ENCODE results near the gene ST6GALNAC4. TPM values are rescaled to one million over a fixed set of nuclear protein-coding genes. Genes with fewer than 3 reads are reported as not detected.
A peak's percentile ranks its signal among the peaks of the same experiment; 100 is the strongest.

ST6GALNAC4 gene
- total and polyA plus RNA-seq, 9 of the 15 experiments (the other 6 are each of a cell fraction or from before 2014, with no cell fraction given) = 2.6 to 43.1 (median 15.4) TPM

DNA sequence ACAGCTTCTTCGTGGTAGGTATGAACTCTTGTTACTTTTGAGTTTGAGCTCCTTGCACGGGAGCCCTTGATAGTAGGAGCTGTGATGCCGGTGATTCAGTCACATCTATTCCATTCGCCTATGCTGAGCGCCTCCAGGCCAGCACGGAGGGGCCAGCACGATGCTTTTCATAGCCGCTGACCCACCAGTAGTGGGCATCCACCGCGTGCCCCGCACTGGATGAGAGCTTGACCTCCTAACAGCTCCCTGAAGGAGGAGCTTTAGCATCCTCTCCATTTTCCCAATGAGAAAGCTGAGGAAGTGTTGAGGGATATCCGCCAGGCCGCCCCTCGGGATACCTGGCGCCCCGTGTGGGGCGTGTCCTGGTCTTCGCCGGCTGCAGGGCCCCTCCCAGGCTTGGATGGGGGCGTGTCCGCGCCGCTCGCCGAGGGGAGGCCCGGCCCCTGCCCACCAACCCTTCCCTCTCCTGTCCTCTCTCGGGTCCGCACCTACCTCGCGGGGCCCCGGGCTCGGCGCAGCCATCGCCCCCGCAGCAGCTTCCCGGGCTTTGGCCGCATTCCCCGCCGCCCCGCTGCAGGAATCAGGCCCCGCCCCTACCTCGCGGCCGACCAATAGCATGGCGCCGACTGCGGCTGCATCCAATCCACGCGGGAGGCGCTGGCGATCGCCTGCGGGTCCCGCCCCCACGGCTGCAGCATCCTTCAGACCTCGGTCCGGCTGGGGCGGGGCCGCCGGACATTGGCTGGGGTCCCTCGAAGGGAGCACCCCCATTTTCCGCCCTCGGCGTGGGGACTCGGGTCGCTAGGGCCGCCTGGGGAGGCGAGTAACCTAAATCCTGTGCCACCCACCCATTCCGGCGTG lies 13.6 kb upstream of the ST6GALNAC4 start, which contains the start of gene PIP5KL1 (continued):
- TF ChIP-seq, protein P1, sequence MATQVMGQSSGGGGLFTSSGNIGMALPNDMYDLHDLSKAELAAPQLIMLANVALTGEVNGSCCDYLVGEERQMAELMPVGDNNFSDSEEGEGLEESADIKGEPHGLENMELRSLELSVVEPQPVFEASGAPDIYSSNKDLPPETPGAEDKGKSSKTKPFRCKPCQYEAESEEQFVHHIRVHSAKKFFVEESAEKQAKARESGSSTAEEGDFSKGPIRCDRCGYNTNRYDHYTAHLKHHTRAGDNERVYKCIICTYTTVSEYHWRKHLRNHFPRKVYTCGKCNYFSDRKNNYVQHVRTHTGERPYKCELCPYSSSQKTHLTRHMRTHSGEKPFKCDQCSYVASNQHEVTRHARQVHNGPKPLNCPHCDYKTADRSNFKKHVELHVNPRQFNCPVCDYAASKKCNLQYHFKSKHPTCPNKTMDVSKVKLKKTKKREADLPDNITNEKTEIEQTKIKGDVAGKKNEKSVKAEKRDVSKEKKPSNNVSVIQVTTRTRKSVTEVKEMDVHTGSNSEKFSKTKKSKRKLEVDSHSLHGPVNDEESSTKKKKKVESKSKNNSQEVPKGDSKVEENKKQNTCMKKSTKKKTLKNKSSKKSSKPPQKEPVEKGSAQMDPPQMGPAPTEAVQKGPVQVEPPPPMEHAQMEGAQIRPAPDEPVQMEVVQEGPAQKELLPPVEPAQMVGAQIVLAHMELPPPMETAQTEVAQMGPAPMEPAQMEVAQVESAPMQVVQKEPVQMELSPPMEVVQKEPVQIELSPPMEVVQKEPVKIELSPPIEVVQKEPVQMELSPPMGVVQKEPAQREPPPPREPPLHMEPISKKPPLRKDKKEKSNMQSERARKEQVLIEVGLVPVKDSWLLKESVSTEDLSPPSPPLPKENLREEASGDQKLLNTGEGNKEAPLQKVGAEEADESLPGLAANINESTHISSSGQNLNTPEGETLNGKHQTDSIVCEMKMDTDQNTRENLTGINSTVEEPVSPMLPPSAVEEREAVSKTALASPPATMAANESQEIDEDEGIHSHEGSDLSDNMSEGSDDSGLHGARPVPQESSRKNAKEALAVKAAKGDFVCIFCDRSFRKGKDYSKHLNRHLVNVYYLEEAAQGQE (IDR thresholded peaks at IDR 0.05; ENCODE audit: borderline replicate concordance) = no peak
- TF ChIP-seq, protein P1 (CRISPR knock-in tag; IDR thresholded peaks at IDR 0.05; ENCODE audit: low read depth) = 0 out of 2 replicates have a peak, but pooled peaks have one; percentile 58
- TF ChIP-seq NR1H2 (CRISPR knock-in tag; IDR thresholded peaks at IDR 0.05) (0 out of 2 replicates have a peak, but pooled peaks have one; percentile 79), ZMIZ1 (IDR thresholded peaks at IDR 0.05; ENCODE audit: low read depth in 2 of 2, low read length in 2 of 2) (no peak), ZNF764 (CRISPR knock-in tag; IDR thresholded peaks at IDR 0.05; ENCODE audit: low read depth) (peak; percentile 37; the same call in 1 of the 2 replicates), RBFOX2 (IDR thresholded peaks at IDR 0.05; ENCODE audit: low read depth, low read length) (peak; percentile 68), SETDB1 (IDR thresholded peaks at IDR 0.05; ENCODE audit: low read length) (no peak), ZNF699 (CRISPR knock-in tag; IDR thresholded peaks at IDR 0.05; ENCODE audit: insufficient replicate concordance) (no peak), ETV1 (tag; conservative IDR thresholded peaks at IDR 0.05; ENCODE audit: low read depth) (no peak), CREB1 (IDR thresholded peaks at IDR 0.05) (peak; percentile 36; the same call in 1 of the 2 replicates), CREB1 (CRISPR knock-in tag; IDR thresholded peaks at IDR 0.05) (no peak)
- TF ChIP-seq, protein P2, sequence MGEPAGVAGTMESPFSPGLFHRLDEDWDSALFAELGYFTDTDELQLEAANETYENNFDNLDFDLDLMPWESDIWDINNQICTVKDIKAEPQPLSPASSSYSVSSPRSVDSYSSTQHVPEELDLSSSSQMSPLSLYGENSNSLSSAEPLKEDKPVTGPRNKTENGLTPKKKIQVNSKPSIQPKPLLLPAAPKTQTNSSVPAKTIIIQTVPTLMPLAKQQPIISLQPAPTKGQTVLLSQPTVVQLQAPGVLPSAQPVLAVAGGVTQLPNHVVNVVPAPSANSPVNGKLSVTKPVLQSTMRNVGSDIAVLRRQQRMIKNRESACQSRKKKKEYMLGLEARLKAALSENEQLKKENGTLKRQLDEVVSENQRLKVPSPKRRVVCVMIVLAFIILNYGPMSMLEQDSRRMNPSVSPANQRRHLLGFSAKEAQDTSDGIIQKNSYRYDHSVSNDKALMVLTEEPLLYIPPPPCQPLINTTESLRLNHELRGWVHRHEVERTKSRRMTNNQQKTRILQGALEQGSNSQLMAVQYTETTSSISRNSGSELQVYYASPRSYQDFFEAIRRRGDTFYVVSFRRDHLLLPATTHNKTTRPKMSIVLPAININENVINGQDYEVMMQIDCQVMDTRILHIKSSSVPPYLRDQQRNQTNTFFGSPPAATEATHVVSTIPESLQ (CRISPR knock-in tag; IDR thresholded peaks at IDR 0.05) = 0 out of 2 replicates have a peak, but pooled peaks have one; percentile 60
